GM12801 (cell line): ENCODE data around the gene CCDC134.
A peak's percentile ranks its signal among the peaks of the same experiment; 100 is the strongest.

Source experiments
- TF ChIP-seq, protein P1 (sequence below): IDR thresholded peaks from one replicate; pipeline ENCODE4 v1.5.1; 2011; ENCODE audit warnings: control low read depth; ENCODE audit not compliant: insufficient read length; ENCODE audit errors: extremely low read depth

Gene CCDC134

DNA sequence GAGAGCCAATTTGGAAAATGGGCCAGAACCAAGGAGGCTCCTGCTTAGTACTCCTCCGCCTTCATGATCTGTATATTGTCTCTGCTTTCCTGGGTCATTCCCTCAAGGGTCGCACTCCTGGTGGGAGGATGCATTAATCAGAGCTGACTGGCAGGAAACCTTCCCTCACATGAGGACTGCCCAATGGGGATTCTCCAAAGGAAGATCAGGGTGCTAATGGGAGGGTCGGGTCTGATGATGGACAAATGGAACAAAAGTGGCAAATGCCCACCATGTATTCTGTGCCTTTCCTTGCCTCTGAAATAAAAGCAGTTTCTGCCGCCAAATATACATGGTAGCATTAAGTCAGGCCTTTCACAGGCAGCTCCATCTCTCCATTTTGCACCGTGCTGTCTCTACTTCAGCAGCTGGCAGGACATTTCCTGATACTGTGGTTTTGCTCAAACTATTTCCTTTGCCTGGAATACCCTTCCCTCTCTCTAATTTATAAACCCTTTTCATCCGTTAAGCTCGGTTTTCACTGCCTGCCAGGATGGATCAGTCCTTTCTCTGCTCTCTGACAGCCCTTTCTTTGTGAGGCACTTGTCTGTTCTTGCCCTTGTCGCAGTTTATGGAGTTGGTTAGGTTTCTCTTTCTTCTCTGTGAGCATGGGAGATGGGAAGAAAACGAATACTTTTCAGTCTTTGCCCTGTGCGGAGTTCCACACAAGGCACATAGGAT lies 45.9 kb downstream of the CCDC134 start:
- TF ChIP-seq, protein P1, sequence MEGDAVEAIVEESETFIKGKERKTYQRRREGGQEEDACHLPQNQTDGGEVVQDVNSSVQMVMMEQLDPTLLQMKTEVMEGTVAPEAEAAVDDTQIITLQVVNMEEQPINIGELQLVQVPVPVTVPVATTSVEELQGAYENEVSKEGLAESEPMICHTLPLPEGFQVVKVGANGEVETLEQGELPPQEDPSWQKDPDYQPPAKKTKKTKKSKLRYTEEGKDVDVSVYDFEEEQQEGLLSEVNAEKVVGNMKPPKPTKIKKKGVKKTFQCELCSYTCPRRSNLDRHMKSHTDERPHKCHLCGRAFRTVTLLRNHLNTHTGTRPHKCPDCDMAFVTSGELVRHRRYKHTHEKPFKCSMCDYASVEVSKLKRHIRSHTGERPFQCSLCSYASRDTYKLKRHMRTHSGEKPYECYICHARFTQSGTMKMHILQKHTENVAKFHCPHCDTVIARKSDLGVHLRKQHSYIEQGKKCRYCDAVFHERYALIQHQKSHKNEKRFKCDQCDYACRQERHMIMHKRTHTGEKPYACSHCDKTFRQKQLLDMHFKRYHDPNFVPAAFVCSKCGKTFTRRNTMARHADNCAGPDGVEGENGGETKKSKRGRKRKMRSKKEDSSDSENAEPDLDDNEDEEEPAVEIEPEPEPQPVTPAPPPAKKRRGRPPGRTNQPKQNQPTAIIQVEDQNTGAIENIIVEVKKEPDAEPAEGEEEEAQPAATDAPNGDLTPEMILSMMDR = no peak

DNA sequence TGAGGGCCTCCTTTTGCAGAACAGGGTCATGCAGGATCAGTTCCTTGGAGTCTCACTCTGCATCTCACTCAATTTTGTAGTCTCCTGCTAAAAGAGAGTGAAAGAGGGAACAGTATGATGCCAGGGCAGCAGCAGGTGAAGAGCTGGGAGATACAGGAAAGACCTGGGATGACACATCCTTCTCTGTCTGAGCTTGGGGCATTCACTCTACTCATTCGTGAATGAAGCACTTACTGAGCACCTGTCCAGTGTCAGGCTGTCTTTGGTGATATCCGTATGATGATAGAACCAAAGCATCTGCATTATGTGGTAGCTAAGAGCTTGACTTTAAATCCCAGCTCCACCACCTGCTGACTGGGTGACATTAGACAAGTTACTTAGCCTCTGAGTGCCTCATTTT lies 46.8 kb downstream of the CCDC134 start:
- TF ChIP-seq, protein P1 = no peak

DNA sequence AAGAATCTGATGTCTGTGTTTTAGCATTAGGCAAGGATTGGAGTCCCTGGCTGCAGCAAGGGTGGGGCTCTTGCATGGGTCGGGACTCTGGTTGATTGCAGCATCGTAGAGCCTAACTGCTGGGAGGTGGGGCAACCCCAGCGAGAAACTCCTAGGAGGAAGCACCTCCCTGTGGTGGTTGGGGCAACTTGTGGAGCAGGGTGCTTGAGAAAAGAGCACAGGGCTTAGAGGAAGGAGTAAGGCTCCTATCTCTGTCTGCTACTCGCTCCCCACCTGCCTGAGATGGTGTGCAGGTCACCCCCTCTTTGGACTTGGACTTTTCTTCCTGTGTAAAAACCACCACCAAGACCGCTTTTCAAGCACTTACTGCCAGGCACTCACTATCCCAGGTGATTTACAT lies 48.0 kb downstream of the CCDC134 start:
- TF ChIP-seq, protein P1 = no peak

DNA sequence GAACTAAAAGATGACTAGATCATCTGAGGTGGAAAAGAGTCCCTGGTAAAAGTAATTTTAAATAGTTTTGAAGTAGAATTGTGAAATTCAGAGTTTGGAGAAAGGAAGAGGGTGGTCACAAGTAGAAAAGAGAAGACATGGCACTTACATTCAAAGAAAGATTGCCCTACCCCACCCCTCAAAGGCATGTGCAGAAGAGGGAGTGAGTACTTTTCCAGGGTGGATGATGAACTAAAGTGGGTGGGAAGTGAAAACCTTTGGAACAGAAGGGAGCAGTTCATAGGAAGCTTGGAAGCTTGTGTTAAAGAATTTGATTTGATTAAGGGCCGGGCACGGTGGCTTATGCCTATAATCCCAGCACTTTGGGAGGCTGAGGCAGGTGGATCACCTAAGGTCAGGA lies 56.0 kb downstream of the CCDC134 start:
- TF ChIP-seq, protein P1 = no peak

DNA sequence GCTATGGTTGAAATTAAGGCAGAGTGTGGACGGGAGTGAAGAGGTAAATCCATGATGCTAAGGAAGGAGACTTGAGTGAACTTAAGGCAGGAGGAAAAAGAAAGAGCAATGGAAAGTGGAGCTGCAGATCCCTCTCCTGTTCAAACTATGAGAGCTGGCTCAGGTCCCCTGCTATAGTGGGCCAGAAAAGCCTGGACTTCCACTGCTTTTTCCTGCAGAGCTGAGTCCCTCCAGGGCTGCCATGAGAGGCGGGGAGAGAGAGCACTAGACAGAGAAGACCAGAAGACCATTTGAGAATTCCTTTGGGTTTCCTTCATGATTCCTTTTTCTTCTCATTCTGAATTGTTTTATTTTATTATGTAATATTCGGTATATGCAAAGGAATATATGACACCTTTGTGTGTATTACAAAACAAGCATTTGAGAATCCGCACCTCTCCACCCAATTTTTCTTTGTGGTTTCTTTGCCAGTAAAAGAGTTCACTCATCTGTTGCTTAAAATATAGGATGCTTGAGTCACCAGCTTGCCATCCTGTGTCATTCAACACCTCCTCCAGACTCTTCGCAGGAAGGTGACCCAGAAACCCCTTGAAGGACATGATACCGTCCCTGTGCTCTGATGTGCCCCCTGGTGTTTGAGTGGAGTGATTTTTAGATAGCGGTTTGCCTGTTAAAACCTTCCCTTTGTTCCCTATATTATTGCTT lies 56.8 kb downstream of the CCDC134 start:
- TF ChIP-seq, protein P1 = peak; percentile 30

DNA sequence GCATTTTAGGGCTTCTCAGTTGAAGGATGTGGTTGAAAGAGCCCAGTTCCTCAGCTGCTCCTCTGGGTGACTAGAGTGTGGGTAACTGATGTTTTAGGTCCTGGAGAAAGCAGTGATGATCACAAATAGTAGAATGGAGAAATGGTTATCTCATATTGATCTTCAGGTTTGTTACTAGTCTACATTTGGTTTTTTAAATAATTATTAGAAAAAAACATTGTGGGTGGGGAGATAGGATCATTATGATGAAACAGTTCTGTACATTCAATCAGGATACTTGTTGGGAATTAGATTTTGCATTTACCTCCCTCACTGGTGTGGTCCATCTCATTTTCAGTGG lies 57.4 kb downstream of the CCDC134 start:
- TF ChIP-seq, protein P1 = no peak

DNA sequence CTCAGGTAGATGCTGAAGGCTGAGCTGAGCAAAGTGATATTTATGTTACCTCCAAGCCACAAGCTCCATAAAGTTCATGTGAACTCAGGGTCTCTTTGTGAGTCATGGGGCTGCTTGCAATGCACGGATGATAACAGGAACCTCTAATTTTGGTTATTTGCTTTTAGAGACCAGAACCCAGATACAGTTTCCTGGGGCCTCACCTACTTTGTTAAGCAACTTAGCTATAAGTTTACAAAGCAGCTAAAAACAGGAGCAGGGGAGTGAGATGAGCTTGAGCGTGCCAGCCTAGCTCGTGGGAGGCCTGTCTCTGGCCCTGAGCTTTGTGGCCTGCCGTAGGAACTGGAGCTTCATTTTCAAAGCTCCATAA lies 61.7 kb downstream of the CCDC134 start:
- TF ChIP-seq, protein P1 = no peak
